Inflammatory macrophage treated with lipopolysaccharide for 1 hour (primary cell): ENCODE measurements around the gene SKAP1.
"Not testable (repeated sequence)": the region's sequence is repeated elsewhere in the genome, so short reads cannot be mapped to it uniquely, and the experiment has no call there.

Experiments
- DNase-seq, 2 donors: peaks; one replicate each; pipeline ENCODE4 v3.0.0-alpha.2; 2020 to 2022

SKAP1 gene

GRCh38 chr17:48240122-48240521, 189.9 kb downstream of the SKAP1 start:
- DNase-seq = no peak

GRCh38 chr17:48239603-48239995, 190.4 kb downstream of the SKAP1 start:
- DNase-seq = no peak

DNA sequence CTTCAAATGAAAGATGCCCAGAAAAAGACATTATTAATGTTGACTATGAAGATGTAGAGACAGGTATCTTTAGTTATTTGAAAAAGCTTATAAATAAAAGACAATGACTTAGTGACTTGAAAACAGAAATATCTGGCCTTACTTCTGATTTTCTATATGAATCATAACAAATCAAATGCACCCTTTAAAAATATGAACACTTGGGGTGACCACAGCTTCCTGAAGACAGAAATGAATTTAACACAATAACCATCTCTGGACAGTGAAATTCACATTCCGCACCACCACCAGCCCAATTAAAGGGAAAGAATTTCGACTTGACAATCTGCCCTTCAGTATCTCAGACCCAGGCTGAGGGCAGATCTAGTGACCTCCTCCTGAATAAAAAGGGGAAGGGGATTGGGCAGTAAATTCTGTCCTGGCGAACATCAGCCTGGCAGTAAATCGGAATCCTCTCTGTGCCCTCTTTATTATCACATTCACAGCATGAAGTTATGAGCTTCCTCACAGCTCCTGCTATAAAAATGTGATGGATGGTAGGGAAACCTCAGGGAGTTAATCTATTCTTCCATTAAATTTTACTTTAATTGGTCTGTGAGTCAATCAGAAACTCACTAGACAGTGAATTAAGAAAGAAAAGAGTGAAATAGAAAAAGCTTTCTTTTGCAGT, 190.9 kb downstream of the SKAP1 start:
- no peak for DNase-seq

- DNase-seq = no peak
These were observed 192.6 kb downstream of the SKAP1 start for GRCh38 chr17:48237456-48237855.

- DNase-seq = peak; percentile 30 to 61
These were observed 193.3 kb downstream of the SKAP1 start for GRCh38 chr17:48236681-48237134.

DNA sequence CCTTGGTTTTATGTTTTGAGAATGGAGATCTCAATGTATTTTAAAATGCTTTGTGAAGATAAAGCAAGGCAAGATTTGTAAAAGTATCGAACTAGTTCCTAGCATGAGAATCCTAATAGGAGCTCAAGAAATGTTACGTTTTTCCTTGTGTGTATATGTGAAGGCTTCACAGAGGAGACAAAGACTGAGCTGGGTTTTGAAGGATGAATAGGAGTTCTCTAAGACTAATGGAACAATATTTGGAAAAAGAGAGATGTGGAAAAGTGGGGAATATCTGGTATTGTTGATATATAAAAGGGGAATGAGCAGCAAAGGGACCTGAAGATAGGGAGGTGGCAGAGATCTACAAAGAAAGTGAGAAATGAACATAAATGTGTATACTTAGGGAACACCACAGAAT, 195.1 kb downstream of the SKAP1 start:
- no peak for DNase-seq

DNA sequence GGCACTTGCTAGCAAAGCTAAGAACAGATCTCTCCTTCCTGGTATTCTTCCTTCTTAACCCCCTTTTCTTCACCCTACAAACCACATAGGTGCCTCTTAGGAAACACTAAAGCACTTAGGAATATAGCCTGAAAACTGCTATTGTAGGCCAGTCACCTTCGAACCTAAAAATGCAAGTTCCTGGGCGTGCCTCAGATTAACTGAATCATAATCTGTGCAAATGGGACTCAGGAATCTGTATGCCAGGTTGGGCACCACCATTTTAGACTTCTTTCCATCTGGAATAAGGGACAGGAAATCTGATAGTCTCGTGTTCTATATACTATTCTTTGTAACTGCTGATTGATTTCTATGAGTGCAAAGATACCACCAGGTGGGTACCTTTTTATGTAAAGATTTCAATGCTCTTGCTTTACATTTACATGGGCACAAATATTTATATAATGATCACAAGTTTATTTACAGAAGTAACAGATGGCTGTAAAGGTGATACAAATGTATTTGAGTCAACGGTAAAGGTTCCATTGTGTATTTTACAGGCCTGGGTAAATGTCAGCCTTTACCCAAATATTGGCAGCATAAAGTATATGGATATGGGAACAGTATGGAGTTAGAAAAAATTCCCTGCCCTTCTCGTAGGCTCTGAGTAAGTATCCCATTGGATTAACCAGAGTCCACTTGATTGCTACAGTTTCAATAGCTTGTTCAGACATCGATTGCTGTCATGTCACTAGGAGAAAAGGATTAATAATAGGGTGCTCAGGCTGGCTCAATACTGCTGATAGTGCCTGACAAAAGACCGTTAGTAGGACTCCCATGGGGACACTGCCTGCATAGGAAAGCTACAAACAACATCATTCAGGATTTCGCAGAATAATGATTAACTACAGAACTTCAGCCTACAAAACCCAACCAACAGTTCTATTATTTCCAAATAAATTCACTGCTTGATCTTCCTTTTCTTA, 197.7 kb downstream of the SKAP1 start:
- no peak for DNase-seq

- DNase-seq = no peak
These were observed 200.1 kb downstream of the SKAP1 start for GRCh38 chr17:48229936-48230335.

GRCh38 chr17:48228720-48229119, 201.3 kb downstream of the SKAP1 start:
- no peak for DNase-seq

DNA sequence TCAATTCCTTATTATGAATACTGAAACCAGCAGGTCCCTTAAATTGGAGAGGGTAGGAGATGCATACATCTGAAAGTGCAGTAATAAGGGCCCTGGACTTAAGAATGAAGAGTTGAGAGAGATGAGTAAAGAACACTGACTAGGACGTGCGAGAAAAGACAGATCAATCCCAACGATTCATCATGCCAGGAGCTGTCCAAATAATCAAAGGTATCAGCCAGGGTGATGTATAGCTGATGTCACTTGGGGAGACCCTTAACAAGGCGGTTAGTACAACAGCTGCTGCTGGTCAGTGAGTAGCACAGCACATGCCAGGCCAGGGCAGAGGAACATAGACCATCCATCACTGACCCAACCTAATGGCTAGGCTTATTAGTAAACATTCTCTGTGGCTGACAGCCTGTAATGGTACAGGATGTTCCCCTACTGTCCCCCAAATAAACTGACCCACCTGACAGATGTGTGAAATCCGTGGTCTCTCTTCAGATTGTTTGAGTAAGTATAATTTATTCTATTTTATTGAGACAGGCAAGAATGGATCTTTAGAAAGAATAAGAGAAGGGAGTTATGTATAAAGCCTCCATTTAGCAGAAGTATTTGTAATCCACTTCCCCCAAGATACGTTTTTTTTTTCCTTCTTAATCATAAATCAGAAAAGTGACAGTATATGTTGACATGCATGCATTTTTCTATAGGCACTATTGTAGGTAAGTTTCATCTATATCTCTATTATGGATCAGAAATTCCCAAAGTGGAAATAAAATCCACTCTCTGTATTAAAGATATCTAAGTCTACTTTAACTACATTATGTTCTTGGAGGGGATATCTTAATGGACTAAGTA, 204.1 kb downstream of the SKAP1 start:
- DNase-seq = no peak

- DNase-seq = no peak
These were observed 206.1 kb downstream of the SKAP1 start for GRCh38 chr17:48223945-48224344.

- DNase-seq = no peak
These were observed 210.4 kb downstream of the SKAP1 start for GRCh38 chr17:48219617-48220016.

DNA sequence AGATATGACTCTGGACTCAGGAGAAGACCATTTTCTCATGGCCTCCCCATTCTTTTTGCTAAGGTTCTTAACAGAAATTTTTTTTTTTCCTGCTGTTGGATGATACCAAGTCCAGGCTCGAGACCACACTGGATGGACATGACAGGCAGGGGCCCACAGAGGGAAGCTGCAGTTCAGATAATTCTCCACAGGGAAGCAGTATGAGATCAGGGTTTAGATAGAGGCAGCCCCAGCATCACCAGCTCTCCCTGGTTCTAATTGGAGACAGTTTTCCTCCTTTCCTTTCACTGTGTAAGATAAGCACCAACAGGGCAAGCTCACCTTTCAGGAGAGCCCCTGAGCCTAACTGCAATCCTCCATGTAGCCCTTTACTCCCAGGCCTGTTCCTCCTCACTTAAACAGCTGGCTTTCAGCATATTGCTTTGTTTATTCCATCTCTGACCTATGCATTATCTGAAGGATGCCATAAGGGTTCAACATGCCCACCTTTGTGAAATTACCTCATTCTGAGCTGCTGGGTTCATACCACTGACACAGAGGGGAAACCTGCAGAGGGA, 214.4 kb downstream of the SKAP1 start:
- peak; percentile 10 to 54 for DNase-seq

DNA sequence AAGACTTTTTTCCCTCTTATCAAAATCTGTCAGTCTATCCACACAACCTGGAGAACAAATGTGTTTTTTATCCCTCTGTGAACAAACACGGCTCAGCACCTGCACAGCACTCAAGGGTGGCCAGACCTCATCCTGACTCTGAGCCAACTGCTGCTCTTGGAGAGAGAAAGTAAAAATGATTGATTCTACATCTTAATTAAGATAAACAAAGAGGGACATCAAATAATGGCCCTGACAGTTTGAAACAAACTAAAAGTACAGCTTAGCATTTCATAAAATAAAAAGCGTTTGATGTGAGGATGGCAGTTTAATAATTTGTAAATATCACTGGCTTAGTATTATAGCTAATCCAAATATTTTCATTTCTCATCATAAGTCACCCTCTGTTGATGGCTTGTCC, 216.2 kb downstream of the SKAP1 start:
- DNase-seq = no peak

DNA sequence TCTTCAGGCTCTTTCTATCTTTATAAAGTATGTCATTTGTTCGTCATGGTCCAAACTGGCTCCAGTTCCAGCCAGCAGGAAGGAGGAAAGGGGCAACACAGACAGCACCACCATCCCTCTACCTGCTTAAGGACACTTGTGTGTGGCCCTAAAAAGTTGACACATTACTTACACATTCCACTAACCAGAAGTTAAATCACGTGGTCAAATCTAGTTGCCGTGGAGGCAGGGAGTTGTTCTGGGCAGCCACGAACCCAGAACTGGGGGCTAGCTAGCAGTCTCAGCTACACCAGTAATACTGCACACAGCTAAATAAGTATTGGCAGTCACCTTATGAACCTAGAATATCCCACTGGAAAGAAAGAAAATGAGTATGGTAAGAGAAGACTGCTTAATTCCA, 218.2 kb downstream of the SKAP1 start:
- DNase-seq = no peak

- DNase-seq = no peak
These were observed 219.0 kb downstream of the SKAP1 start for GRCh38 chr17:48211011-48211410.

DNA sequence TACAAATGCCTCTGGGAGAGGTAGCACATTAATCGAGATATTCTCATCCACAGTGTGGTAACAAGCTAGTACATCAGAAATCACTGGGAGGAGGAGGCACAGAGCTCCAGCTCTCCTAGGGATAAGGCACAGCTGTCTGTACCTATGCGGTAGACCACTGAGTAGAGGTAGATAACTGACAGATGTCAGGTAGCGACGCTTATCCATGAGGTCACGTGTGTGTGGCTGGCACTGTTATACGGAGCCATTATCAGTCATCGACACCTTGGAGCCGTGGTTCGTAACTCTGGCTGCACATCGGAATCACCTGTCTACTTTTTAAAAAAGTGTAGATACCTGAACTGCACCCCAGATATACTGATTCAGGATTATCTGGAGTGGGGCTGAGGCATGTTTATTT, 220.0 kb downstream of the SKAP1 start:
- DNase-seq = no peak

DNA sequence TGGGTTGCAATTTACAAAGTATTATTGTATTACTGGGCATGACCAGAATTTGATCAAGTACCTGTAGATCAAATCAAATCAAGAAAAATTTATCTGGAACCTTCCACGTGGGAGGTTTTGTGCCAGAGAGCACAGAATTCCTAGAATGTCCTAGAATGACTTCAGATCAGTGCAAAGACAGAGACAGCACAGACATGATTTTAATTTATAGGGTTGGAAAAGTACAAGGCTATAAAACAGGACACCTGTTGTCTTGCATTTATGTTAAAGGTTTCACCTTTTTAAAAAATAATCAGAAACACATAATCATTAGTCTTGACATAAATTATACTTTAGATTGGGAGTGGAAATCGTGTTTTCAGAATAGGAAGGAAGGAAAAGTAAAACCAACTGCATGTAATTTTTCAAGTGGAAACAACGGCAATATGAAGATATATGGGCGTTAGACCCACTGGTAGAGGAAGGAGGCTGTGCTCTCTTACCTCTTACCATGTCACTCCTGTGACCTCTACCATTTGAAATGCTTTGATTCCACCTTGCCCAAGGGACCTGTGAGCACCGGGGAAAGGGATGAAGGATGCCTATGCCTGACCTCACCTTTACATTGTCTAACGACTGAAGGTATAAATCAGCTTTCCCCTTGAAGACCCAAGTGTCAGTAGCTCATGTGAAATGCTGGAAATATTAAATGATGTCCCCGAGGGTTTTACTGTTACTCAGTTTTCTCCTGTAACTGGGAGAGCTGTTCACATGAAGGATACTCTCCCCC, 222.1 kb downstream of the SKAP1 start:
- no peak for DNase-seq

- not testable (repeated sequence) for DNase-seq
These were observed 223.0 kb downstream of the SKAP1 start for GRCh38 chr17:48207036-48207435.

DNA sequence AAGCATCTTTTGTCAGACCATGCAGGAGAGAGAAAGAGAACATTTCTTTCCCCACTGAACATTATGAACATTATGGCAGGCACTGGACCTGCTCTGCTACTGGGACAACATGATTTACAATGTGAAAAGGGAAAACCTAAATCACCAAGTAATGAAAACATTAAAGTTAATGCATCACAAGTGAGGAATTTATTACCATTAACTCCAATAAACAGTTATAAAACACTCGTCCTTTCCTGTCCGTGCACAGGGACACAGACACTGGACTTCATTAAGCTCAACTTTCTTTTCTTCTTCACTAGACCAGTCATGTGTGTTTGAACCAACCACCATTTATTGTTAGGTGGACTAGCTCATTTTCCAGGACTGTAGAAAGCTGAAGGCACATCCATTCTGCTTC, 227.1 kb downstream of the SKAP1 start:
- no peak for DNase-seq

DNA sequence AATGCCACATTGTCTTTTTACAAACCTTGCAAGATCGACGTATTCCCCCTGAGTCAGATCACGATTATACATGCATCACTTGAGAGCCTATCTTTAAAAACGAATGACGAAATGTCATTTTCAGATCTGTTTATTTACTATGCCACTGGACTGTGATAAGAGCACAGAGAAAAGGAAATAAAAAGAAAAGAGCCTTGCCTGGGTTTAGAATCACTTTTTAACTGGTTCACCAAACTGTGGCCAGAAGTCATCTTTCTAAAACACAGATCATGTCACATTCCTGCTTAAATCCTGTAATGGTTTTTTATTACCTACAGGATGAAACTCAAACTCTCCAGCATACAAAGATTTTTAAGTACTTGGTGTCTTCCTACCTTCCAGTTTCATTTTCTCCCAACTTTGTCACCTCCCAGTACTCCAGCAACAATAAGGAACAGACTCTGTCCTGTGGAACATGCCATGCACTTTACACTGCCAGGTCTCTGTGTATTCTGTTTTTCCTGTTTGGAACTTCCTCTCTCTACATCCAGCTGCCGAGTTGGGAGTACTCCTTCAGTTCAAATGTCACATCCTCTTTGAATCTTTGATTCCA, 231.0 kb downstream of the SKAP1 start:
- no peak for DNase-seq

GRCh38 chr17:48195910-48196309, 234.1 kb downstream of the SKAP1 start:
- no peak for DNase-seq
